D721Med (cell line): Measurements from ENCODE around the gene SNRNP40.

Source experiments
- DNase-seq: peaks from one replicate; pipeline ENCODE4 v3.0.0; 2011; ENCODE audit warnings: low spot score; ENCODE audit not compliant: insufficient read length
- FAIRE-seq: peaks from 2 replicates; lab custom pipeline; 2011; peaks lifted over from hg19 to GRCh38; lab: Jason Lieb, UNC
- TF ChIP-seq, protein P1 (sequence below): IDR thresholded peaks from 2 replicates; pipeline ENCODE4 v1.5.1; 2012; ENCODE audit warnings: mild to moderate bottlenecking, control low read depth; ENCODE audit not compliant: insufficient read depth; ENCODE audit errors: missing control alignments

Gene SNRNP40

DNA sequence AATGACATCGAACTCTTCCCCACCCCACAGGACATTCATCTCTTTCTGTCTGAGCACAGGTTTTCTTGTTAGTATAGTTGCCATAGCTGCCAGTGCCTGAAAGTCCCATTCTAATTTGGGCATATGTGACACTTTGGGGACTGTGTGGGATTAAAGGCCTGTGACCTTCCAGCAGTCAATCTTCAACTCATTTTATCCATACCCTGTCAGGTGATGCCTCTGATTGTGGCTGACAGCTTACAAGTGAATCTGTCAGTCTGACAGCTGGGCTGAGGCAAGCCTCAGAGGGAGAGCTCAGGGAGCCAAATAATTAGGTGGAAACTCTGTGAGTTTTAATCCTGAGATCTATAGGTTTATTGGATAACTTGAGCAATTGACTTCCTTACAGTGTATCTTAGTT, 29.9 kb upstream of the SNRNP40 start:
- DNase-seq (no peak), FAIRE-seq (no peak)
- TF ChIP-seq, protein P1, sequence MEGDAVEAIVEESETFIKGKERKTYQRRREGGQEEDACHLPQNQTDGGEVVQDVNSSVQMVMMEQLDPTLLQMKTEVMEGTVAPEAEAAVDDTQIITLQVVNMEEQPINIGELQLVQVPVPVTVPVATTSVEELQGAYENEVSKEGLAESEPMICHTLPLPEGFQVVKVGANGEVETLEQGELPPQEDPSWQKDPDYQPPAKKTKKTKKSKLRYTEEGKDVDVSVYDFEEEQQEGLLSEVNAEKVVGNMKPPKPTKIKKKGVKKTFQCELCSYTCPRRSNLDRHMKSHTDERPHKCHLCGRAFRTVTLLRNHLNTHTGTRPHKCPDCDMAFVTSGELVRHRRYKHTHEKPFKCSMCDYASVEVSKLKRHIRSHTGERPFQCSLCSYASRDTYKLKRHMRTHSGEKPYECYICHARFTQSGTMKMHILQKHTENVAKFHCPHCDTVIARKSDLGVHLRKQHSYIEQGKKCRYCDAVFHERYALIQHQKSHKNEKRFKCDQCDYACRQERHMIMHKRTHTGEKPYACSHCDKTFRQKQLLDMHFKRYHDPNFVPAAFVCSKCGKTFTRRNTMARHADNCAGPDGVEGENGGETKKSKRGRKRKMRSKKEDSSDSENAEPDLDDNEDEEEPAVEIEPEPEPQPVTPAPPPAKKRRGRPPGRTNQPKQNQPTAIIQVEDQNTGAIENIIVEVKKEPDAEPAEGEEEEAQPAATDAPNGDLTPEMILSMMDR, result no peak

DNA sequence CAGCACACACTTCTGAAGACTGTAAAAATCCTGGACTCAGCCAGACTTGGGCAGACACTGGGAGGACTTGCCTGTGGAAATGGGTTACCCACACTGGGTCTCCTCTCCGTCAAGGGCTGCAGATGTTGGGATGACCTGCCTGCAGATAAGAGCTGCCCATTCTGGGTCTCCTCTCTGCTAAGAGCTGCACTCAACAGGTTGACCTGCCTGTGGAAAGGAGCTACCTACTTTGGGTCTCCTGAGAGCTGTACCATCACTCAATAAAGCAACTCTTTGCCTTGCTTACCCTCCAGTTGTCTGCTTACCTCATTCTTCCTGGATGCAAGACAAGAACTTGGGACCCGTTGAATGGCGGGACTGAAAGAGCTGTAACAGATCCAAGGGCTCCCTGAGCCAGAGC, 28.4 kb upstream of the SNRNP40 start:
- TF ChIP-seq, protein P1, result no peak
- no peak for FAIRE-seq
- no peak for DNase-seq

DNA sequence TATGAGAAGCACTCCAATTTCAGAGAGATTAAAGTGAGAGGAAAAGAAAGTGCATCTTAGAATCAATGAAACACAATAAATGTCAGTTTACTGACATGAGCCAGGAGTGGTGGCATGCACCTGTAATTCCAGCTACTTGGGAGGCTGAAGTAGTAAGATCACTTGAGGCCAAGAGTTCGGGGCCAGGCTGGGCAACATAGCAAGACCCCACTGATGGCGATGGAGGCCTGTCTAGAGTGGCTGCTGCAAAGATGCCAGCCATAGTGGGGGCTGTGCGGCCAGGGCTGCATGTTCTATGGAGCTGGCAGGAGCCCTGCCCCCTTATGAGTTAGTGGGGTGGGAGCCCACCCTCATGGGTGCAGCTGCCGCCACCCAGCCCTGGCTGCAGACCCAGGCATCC, 27.5 kb upstream of the SNRNP40 start:
- DNase-seq (no peak), FAIRE-seq (no peak)
- TF ChIP-seq, protein P1, result no peak

DNA sequence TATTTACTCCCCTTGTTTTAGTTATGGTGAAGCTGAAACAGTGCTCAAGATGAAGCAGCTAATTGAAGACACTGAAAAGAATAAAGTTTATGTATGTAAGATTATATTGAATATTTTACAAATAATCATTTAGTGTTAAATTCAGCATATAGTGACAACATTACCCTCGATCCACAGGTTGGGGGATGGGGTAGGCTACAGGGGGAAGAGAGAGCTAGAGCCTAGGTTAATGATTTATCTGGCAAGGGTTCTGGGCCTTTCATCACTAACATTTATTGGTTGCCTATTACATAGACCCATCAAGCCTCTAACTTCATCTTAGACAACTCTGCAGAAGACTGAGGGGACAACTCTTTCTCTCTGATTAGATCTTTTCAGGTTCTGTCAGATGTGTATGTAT, 21.6 kb upstream of the SNRNP40 start:
- no peak for FAIRE-seq
- no peak for DNase-seq
- TF ChIP-seq, protein P1, result no peak

DNA sequence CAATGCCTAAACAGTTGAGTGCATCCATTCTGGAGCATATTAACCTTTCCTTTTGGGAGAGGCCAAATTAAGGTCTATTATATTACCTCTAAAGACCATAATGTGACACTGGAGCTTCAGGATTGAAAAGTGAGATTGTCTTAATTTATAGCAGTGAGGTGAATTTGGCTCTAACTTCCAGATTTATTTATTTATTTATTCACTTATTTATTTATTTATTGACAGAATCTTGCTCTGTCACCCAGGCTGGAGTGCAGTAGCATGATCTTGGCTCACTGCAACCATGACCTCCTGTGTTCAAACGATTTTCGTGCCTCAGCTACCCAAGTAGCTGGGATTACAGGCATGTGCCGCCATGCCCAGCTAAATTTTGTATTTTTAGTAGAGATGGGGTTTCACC, 19.3 kb upstream of the SNRNP40 start:
- DNase-seq (no peak), FAIRE-seq (no peak)
- TF ChIP-seq, protein P1, result no peak

DNA sequence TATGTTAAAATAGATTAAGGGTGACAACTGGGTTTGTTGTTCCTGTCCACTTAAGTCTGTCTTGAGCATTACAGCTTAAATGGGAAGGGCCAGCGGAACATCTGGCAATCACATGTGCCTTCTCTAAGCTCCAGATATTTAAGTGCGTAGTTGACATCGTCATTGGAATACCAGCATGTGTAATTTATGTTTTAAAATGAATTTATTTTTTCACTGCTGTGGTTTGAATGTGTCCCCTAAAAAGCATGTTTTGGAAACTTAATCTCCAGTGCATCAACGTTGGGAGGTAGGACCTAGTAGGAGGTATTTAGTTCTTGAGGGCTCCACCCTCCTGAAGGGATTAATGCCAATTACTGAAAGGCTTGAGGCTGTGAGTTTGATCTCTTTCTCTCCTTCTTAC, 13.6 kb upstream of the SNRNP40 start:
- TF ChIP-seq, protein P1, result no peak
- DNase-seq (no peak), FAIRE-seq (no peak)

- TF ChIP-seq, protein P1, result no peak
- no peak for FAIRE-seq
- no peak for DNase-seq
These were observed 11.4 kb upstream of the SNRNP40 start for GRCh38 chr1:31308036-31308435.
